ENCODE measurements around the gene GPR42. TPM values are rescaled to one million over a fixed set of nuclear protein-coding genes. Genes with fewer than 3 reads are reported as not detected.

The GPR42 gene
- total and polyA plus RNA-seq, 2 donors (not counting 1 experiment from before 2014, with no cell fraction given), result 0.10 TPM; not detected in 1

DNA sequence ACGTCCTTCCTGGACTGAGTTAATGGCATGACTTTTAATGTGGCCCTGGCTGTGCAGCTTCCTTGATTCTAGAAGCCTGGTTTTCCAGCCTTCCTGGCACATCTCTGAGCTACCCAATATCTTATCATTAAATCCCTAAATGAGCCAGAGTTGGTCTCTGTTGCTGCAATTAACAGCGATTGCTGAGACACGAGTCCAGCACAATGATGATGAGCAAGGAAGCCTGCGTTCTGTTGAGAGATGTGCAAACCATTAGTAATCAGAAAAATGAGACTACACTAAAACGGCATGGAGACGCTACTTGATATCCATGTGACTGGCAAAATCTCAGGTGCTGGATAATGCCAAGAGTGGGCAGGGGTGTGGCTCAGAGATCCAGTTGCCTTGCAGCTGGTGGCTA is 26.2 kb downstream of the GPR42 start:
- Histone ChIP-seq H2AFZ (ENCODE audit: insufficient read depth, low read depth, low read length, poor library complexity, severe bottlenecking) (no peak overlapping the region), H3K4me3 (ENCODE audit: control extremely low read depth in 1 of 5, extremely low read depth in 1 of 5, insufficient read depth in 1 of 5, low read depth in 2 of 5, low read length in 4 of 5) (no peak overlapping the region), H3K4me2 (replicated peaks; ENCODE audit: low read depth, low read length, poor library complexity, severe bottlenecking) (no peak overlapping the region), H3K79me2 (ENCODE audit: control insufficient read depth, insufficient read depth, low read length) (no peaks in the 10 kb centered on the region), H3K4me1 (ENCODE audit: control insufficient read depth in 2 of 2, insufficient read depth in 2 of 2, low read length in 2 of 2) (no peaks in the 10 kb centered on the region), H3K36me3 (replicated peaks in 1 of 2; ENCODE audit: control extremely low read depth in 1 of 2, control insufficient read depth in 1 of 2, extremely low read depth in 1 of 2, insufficient read depth in 2 of 2, low read length in 1 of 2) (no peaks in the 10 kb centered on the region), H3K9ac (ENCODE audit: low read length) (no peak overlapping the region), H3K27me3 (replicated peaks in 1 of 4; ENCODE audit: control extremely low read depth in 1 of 4, control insufficient read depth in 3 of 4, insufficient read depth in 4 of 4, low read length in 3 of 4) (peaks cover 0 to 4% (median 0%) of the 10 kb centered on the region in 4 experiments), H3K27ac (ENCODE audit: low read length in 2 of 2) (no peak overlapping the region), H4K20me1 (ENCODE audit: control insufficient read depth, insufficient read depth, low read length, poor library complexity, severe bottlenecking) (no peaks in the 10 kb centered on the region), H3K9me3 (ENCODE audit: control extremely low read depth in 1 of 3, control insufficient read depth in 2 of 3, insufficient read depth in 1 of 3, low read length in 2 of 3) (peaks cover 0 to 2% (median 0%) of the 10 kb centered on the region in 3 donors)
- H3K27ac Mint-ChIP-seq, result no peak overlapping the region
- no peaks in the 10 kb centered on the region for H3K27me3 Mint-ChIP-seq
- H3K9me3 Mint-ChIP-seq (ENCODE audit: insufficient read depth), result no peaks in the 10 kb centered on the region
- DNase-seq (no peak), ATAC-seq (ENCODE audit: low read depth) (no peak)
- TF ChIP-seq EZH2 (IDR thresholded peaks at IDR 0.05; ENCODE audit: borderline replicate concordance, insufficient read depth, low read depth, low read length, poor library complexity, severe bottlenecking), result no peak
- TF ChIP-seq, protein P1, sequence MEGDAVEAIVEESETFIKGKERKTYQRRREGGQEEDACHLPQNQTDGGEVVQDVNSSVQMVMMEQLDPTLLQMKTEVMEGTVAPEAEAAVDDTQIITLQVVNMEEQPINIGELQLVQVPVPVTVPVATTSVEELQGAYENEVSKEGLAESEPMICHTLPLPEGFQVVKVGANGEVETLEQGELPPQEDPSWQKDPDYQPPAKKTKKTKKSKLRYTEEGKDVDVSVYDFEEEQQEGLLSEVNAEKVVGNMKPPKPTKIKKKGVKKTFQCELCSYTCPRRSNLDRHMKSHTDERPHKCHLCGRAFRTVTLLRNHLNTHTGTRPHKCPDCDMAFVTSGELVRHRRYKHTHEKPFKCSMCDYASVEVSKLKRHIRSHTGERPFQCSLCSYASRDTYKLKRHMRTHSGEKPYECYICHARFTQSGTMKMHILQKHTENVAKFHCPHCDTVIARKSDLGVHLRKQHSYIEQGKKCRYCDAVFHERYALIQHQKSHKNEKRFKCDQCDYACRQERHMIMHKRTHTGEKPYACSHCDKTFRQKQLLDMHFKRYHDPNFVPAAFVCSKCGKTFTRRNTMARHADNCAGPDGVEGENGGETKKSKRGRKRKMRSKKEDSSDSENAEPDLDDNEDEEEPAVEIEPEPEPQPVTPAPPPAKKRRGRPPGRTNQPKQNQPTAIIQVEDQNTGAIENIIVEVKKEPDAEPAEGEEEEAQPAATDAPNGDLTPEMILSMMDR (IDR thresholded peaks at IDR 0.05), result no peak
- ChIA-PET POLR2A (no interaction called here), CTCF (no interaction called here)
- intact Hi-C loops (cut with micrococcal nuclease), result no loop called here
- no peak overlapping the region for H3K4me3 Mint-ChIP-seq
- WGBS (ENCODE audit: insufficient coverage), result 100% methylated on average over 4 of the region's 6 CpGs
- H3K4me1 Mint-ChIP-seq, result peaks cover 5% of the 10 kb centered on the region

DNA sequence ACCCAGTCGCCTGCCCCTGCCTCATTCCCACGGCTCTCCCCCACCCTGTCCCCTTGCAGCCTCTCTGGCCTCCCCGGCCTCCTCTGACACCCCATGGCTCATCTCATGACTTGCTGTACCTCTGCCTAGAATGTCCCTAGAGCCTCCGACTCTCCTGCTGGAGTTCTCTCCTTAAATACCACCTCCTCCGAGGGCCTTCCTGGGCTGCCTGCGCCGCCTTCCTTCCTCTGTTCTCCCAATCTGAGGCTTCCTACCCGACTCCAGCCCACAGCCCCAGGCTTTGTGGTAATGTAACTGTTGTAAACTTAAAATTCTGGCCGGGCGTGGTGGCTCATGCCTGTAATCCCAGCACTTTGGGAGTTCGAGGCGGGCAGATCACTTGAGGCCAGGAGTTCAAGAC is 27.7 kb downstream of the GPR42 start:
- no peaks in the 10 kb centered on the region for H3K36me3 ChIP-seq (replicated peaks in 1 of 2; ENCODE audit: control extremely low read depth in 1 of 2, control insufficient read depth in 1 of 2, extremely low read depth in 1 of 2, insufficient read depth in 2 of 2, low read length in 1 of 2)
- H2AFZ ChIP-seq (ENCODE audit: insufficient read depth, low read depth, low read length, poor library complexity, severe bottlenecking), result no peak overlapping the region
- H3K79me2 ChIP-seq (ENCODE audit: control insufficient read depth, insufficient read depth, low read length), result no peaks in the 10 kb centered on the region
- no peak overlapping the region for H3K9ac ChIP-seq (ENCODE audit: low read length)
- no peak overlapping the region for H3K4me2 ChIP-seq (replicated peaks; ENCODE audit: low read depth, low read length, poor library complexity, severe bottlenecking)
- TF ChIP-seq, protein P1 (IDR thresholded peaks at IDR 0.05), result no peak
- no peak for TF ChIP-seq EZH2 (IDR thresholded peaks at IDR 0.05; ENCODE audit: borderline replicate concordance, insufficient read depth, low read depth, low read length, poor library complexity, severe bottlenecking)
- ATAC-seq (ENCODE audit: low read depth) (no peak), DNase-seq (no peak)
- Mint-ChIP-seq H3K27me3 (no peaks in the 10 kb centered on the region), H3K4me3 (no peak overlapping the region), H3K27ac (peak overlapping the region; percentile 46), H3K9me3 (ENCODE audit: insufficient read depth) (no peaks in the 10 kb centered on the region), H3K4me1 (peaks cover 8% of the 10 kb centered on the region)
- no peak overlapping the region for H3K4me3 ChIP-seq (ENCODE audit: control extremely low read depth in 1 of 5, extremely low read depth in 1 of 5, insufficient read depth in 1 of 5, low read depth in 2 of 5, low read length in 4 of 5)
- no peak overlapping the region for H3K27ac ChIP-seq (ENCODE audit: low read length in 2 of 2)
- H3K27me3 ChIP-seq (replicated peaks in 1 of 4; ENCODE audit: control extremely low read depth in 1 of 4, control insufficient read depth in 3 of 4, insufficient read depth in 4 of 4, low read length in 3 of 4), result peaks cover 0 to 4% (median 0%) of the 10 kb centered on the region in 4 experiments
- peaks cover 0 to 2% (median 0%) of the 10 kb centered on the region in 3 donors for H3K9me3 ChIP-seq (ENCODE audit: control extremely low read depth in 1 of 3, control insufficient read depth in 2 of 3, insufficient read depth in 1 of 3, low read length in 2 of 3)
- WGBS (ENCODE audit: insufficient coverage), result 86% methylated on average over 4 of the region's 12 CpGs
- intact Hi-C loops (cut with micrococcal nuclease), result no loop called here
- H3K4me1 ChIP-seq (ENCODE audit: control insufficient read depth in 2 of 2, insufficient read depth in 2 of 2, low read length in 2 of 2), result no peaks in the 10 kb centered on the region
- H4K20me1 ChIP-seq (ENCODE audit: control insufficient read depth, insufficient read depth, low read length, poor library complexity, severe bottlenecking), result no peaks in the 10 kb centered on the region
- ChIA-PET CTCF (no interaction called here), POLR2A (no interaction called here)

Measured in B cell (primary cell).